K562 (cell line): Measurements from ENCODE around the gene SP6. TPM values are rescaled to one million over a fixed set of nuclear protein-coding genes. Genes with fewer than 3 reads are reported as not detected.

Experiments
- ARNT ChIP-seq, 2 experiments: fragments of 450-650 bp; IDR thresholded peaks; 2 replicates each; pipeline ENCODE4 v1.6.1; 2016; ENCODE audit warnings: mild to moderate bottlenecking in 1 of 2
- ASH1L ChIP-seq: fragments of 450-650 bp; IDR thresholded peaks from 2 replicates; pipeline ENCODE4 v1.6.1; 2018; ENCODE audit warnings: borderline replicate concordance, mild to moderate bottlenecking, low read depth; ENCODE audit not compliant: partially characterized antibody
- CXXC5 ChIP-seq: fragments of 250-450 bp; sonication (Bioruptor Pico); IDR thresholded peaks from 2 replicates; pipeline ENCODE4 v1.8.0; 2022; ENCODE audit warnings: inconsistent platforms, mild to moderate bottlenecking, moderate library complexity
- EP300 ChIP-seq: IDR thresholded peaks from 2 replicates; pipeline ENCODE4 v1.6.1; 2012; ENCODE audit warnings: low read length, improper control_type of control experiment
- ETV1 ChIP-seq: fragments of 450-650 bp; conservative IDR thresholded peaks from 2 replicates; pipeline ENCODE4 v1.6.1; 2016; ENCODE audit warnings: missing genetic modification characterization, control low read depth, low read depth, missing compliant biosample characterization
- GABPB1 ChIP-seq: sonication (generic); formaldehyde crosslinking; IDR thresholded peaks from 2 replicates; pipeline ENCODE4 v1.8.0; 2022; ENCODE audit warnings: mild to moderate bottlenecking, missing genetic modification reagents
- HIVEP1 ChIP-seq: fragments of 250-450 bp; sonication (Bioruptor Pico); IDR thresholded peaks from 2 replicates; pipeline ENCODE4 v1.4.0; 2020; ENCODE audit warnings: mild to moderate bottlenecking
- LARP7 ChIP-seq: fragments of 450-650 bp; IDR thresholded peaks from 2 replicates; pipeline ENCODE4 v1.6.1; 2016
- MEIS2 ChIP-seq: fragments of 450-650 bp; IDR thresholded peaks from 2 replicates; pipeline ENCODE4 v1.6.1; 2014; ENCODE audit warnings: mild to moderate bottlenecking; ENCODE audit not compliant: partially characterized antibody
- RBM14 ChIP-seq: fragments of 200-400 bp; formaldehyde crosslinking; IDR thresholded peaks from 2 replicates; pipeline ENCODE4 v1.6.1; 2018; ENCODE audit warnings: low read depth, mild to moderate bottlenecking, low read length, moderate library complexity, borderline replicate concordance; ENCODE audit not compliant: insufficient read depth
- RNF2 ChIP-seq: sonication (generic); IDR thresholded peaks from 2 replicates; pipeline ENCODE4 v1.6.1; 2016
- ZFPM2 ChIP-seq: fragments of 250-450 bp; sonication (Bioruptor Pico); IDR thresholded peaks from 2 replicates; pipeline ENCODE4 v1.5.1; 2022; ENCODE audit warnings: mild to moderate bottlenecking
- ZNF224 ChIP-seq: sonication (generic); formaldehyde crosslinking; IDR thresholded peaks from 2 replicates; pipeline ENCODE4 v1.8.0; 2022; ENCODE audit warnings: mild to moderate bottlenecking, missing genetic modification reagents
- ZNF551 ChIP-seq: fragments of 250-450 bp; sonication (Bioruptor Pico); IDR thresholded peaks from 2 replicates; pipeline ENCODE4 v1.5.0; 2021; ENCODE audit warnings: mild to moderate bottlenecking, moderate library complexity
- ZNF644 ChIP-seq: fragments of 200-800 bp; sonication (Bioruptor generic); IDR thresholded peaks from 2 replicates; pipeline ENCODE4 v1.6.1; 2016; ENCODE audit warnings: low read depth, missing genetic modification characterization, missing compliant biosample characterization
- polyA plus RNA-seq, 8 experiments: library from polyadenylated mRNA; depleted of rRNA in 4 of 8; stranded (reverse) in 5 of 8; unstranded in 3 of 8; fragments of >200 nt; fragmentation: Nextera tagmentation in 2 of 8; fragmentation: Illumina TruSeq in 1 of 8; extraction: Ambion mirVana in 2 of 8; extraction: Trizol in 1 of 8; gene quantifications; 2 replicates each; pipeline versions ENCODE4 v1.2.1 to v1.2.3, GENCODE V29; 2011 to 2014; ENCODE audit warnings: inconsistent platforms in 1 of 8, missing spikeins in 1 of 8
- total RNA-seq, 7 experiments: library from RNA; depleted of rRNA in 6 of 7; stranded (reverse); fragments of >200 nt in 6 of 7; fragmentation: Illumina TruSeq in 2 of 7; extraction: Trizol in 2 of 7; gene quantifications; 2 replicates each; pipeline versions ENCODE4 v1.2.1 to v1.2.3, GENCODE V29; 2011 to 2021; ENCODE audit warnings: low replicate concordance in 1 of 7
- TF ChIP-seq, protein P1 (sequence below): fragments of 250-450 bp; sonication (Bioruptor Pico); IDR thresholded peaks from 2 replicates; pipeline ENCODE4 v1.4.0; 2020; ENCODE audit warnings: mild to moderate bottlenecking
- TF ChIP-seq, protein P2 (sequence below), 2 experiments: fragments of 450-650 bp; formaldehyde crosslinking in 1 of 2; IDR thresholded peaks; 2 replicates each; pipeline versions ENCODE4 v1.4.0 to v1.6.1; 2014 to 2020; ENCODE audit warnings: mild to moderate bottlenecking in 2 of 2, borderline replicate concordance in 1 of 2, low read depth in 1 of 2
- TF ChIP-seq, protein P3 (sequence below): fragments of 200-800 bp; sonication (Bioruptor generic); IDR thresholded peaks from 2 replicates; pipeline ENCODE4 v1.6.1; 2017; ENCODE audit warnings: missing genetic modification characterization, missing compliant biosample characterization

SP6 gene
- total and polyA plus RNA-seq, 9 of the 15 experiments (the other 6 are each of a cell fraction or from before 2014, with no cell fraction given): 0.11 to 7.9 (median 2.2) TPM

DNA sequence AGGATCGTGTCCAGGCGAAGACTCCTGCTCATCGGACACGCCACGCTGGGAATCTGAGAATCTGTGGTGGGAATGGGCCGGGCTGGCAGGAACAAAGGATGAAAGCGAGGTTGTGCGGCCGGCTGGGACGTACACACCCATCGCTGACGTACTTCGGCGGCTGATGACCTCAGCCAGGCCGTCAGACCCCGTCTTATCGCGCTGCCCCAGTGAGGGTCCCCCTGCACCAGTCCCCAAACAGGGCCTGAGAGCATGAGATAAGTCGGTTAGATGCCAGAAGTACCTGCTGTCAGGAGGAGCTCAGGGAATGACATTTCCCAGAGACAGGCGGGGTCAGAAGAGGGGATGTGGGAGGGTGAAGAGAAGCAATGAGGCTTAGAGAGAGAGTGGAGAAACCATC is 16.0 kb upstream of the SP6 start (continued):
- TF ChIP-seq, protein P1, sequence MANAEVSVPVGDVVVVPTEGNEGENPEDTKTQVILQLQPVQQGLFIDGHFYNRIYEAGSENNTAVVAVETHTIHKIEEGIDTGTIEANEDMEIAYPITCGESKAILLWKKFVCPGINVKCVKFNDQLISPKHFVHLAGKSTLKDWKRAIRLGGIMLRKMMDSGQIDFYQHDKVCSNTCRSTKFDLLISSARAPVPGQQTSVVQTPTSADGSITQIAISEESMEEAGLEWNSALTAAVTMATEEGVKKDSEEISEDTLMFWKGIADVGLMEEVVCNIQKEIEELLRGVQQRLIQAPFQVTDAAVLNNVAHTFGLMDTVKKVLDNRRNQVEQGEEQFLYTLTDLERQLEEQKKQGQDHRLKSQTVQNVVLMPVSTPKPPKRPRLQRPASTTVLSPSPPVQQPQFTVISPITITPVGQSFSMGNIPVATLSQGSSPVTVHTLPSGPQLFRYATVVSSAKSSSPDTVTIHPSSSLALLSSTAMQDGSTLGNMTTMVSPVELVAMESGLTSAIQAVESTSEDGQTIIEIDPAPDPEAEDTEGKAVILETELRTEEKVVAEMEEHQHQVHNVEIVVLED (CRISPR knock-in tag): no peak; the same call in 1 of the 2 replicates
- TF ChIP-seq ZNF551 (CRISPR knock-in tag) (no peak), ZNF644 (tag) (peak; percentile 100), EP300 (peak; percentile 99), ZNF224 (CRISPR knock-in tag) (no peak), RNF2 (peak; percentile 91), RBM14 (no peak), MEIS2 (peak; percentile 99), GABPB1 (0 out of 2 replicates have a peak, but pooled peaks have one; percentile 30), ARNT (IDR thresholded peaks at IDR 0.05) (peak; percentile 95 to 97), ETV1 (tag) (peak; percentile 67), ZFPM2 (no peak), CXXC5 (peak; percentile 95), ASH1L (no peak), HIVEP1 (CRISPR knock-in tag) (no peak), LARP7 (no peak)
- TF ChIP-seq, protein P2, sequence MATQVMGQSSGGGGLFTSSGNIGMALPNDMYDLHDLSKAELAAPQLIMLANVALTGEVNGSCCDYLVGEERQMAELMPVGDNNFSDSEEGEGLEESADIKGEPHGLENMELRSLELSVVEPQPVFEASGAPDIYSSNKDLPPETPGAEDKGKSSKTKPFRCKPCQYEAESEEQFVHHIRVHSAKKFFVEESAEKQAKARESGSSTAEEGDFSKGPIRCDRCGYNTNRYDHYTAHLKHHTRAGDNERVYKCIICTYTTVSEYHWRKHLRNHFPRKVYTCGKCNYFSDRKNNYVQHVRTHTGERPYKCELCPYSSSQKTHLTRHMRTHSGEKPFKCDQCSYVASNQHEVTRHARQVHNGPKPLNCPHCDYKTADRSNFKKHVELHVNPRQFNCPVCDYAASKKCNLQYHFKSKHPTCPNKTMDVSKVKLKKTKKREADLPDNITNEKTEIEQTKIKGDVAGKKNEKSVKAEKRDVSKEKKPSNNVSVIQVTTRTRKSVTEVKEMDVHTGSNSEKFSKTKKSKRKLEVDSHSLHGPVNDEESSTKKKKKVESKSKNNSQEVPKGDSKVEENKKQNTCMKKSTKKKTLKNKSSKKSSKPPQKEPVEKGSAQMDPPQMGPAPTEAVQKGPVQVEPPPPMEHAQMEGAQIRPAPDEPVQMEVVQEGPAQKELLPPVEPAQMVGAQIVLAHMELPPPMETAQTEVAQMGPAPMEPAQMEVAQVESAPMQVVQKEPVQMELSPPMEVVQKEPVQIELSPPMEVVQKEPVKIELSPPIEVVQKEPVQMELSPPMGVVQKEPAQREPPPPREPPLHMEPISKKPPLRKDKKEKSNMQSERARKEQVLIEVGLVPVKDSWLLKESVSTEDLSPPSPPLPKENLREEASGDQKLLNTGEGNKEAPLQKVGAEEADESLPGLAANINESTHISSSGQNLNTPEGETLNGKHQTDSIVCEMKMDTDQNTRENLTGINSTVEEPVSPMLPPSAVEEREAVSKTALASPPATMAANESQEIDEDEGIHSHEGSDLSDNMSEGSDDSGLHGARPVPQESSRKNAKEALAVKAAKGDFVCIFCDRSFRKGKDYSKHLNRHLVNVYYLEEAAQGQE (IDR thresholded peaks at IDR 0.05; ENCODE audit: borderline replicate concordance): no peak; the same call in 1 of the 2 replicates
- TF ChIP-seq, protein P2 (CRISPR knock-in tag; IDR thresholded peaks at IDR 0.05; ENCODE audit: low read depth): no peak
- TF ChIP-seq, protein P3, sequence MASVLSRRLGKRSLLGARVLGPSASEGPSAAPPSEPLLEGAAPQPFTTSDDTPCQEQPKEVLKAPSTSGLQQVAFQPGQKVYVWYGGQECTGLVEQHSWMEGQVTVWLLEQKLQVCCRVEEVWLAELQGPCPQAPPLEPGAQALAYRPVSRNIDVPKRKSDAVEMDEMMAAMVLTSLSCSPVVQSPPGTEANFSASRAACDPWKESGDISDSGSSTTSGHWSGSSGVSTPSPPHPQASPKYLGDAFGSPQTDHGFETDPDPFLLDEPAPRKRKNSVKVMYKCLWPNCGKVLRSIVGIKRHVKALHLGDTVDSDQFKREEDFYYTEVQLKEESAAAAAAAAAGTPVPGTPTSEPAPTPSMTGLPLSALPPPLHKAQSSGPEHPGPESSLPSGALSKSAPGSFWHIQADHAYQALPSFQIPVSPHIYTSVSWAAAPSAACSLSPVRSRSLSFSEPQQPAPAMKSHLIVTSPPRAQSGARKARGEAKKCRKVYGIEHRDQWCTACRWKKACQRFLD (CRISPR knock-in tag): peak; percentile 99
